A673 (cell line): ENCODE measurements around the gene TNFSF11. TPM values are rescaled to one million over a fixed set of nuclear protein-coding genes. Genes with fewer than 3 reads are reported as not detected.

ENCODE experiments used
- BruUV-seq: library from RNA; stranded (reverse); fragments of 400-500 nt; replicated peaks from 2 replicates; lab custom pipeline; 2021; lab: Mats Ljungman, UMichigan
- CTCF ChIA-PET: fragments of 300-600 bp; sonication (Branson Sonifier 250); formaldehyde crosslinking; loops from one replicate; lab custom pipeline; 2022; ENCODE audit warnings: antibody characterized with exemption; lab: Charles Lee
- POLR2A ChIA-PET: fragments of 300-600 bp; sonication (Branson Sonifier 250); formaldehyde crosslinking; loops from one replicate; lab custom pipeline; 2022; ENCODE audit warnings: antibody characterized with exemption; ENCODE audit not compliant: low non-redundant PET; lab: Charles Lee
- DNase-seq: peaks from one replicate; pipeline ENCODE4 v3.0.0-alpha.2; 2015; ENCODE audit warnings: low spot score
- H3K27ac ChIP-seq: fragments of 200-600 bp; sonication (generic); 2 replicates; pipeline ENCODE4 v1.5.1; 2016; ENCODE audit warnings: mixed run types, low read depth, mild to moderate bottlenecking, mixed read lengths, antibody characterized with exemption, low read length; ENCODE audit not compliant: poor library complexity, severe bottlenecking
- H3K27me3 ChIP-seq: fragments of 200-600 bp; sonication (generic); replicated peaks from 2 replicates; pipeline ENCODE4 v1.6.1; 2017; ENCODE audit warnings: mixed run types, low read depth, mild to moderate bottlenecking, mixed read lengths, antibody characterized with exemption, low read length; ENCODE audit not compliant: insufficient read depth, poor library complexity
- H3K36me3 ChIP-seq: fragments of 200-600 bp; sonication (generic); 2 replicates; pipeline ENCODE4 v1.6.1; 2016; ENCODE audit warnings: mixed run types, mild to moderate bottlenecking, mixed read lengths, antibody characterized with exemption, low read length; ENCODE audit not compliant: insufficient read depth, poor library complexity, severe bottlenecking
- H3K4me1 ChIP-seq: fragments of 200-600 bp; sonication (generic); 2 replicates; pipeline ENCODE4 v1.6.1; 2017; ENCODE audit warnings: mixed run types, mild to moderate bottlenecking, mixed read lengths, antibody characterized with exemption, low read length; ENCODE audit not compliant: insufficient read depth, poor library complexity, severe bottlenecking
- H3K4me3 ChIP-seq: fragments of 200-600 bp; sonication (generic); 2 replicates; pipeline ENCODE4 v1.5.1; 2016; ENCODE audit warnings: low read depth, mixed run types, mild to moderate bottlenecking, mixed read lengths, low read length; ENCODE audit not compliant: poor library complexity, severe bottlenecking
- H3K9me3 ChIP-seq: fragments of 200-600 bp; sonication (generic); 2 replicates; pipeline ENCODE4 v1.6.1; 2016; ENCODE audit warnings: mixed run types, low read depth, mild to moderate bottlenecking, mixed read lengths, antibody characterized with exemption, low read length; ENCODE audit not compliant: poor library complexity, severe bottlenecking
- EZH2 ChIP-seq: fragments of 200-600 bp; sonication (generic); IDR thresholded peaks from 2 replicates; pipeline ENCODE4 v1.6.1; 2017; ENCODE audit warnings: borderline replicate concordance, low read depth, mild to moderate bottlenecking, mixed read lengths, antibody characterized with exemption, low read length; ENCODE audit not compliant: poor library complexity, severe bottlenecking
- intact Hi-C: fragments of 100-400 bp; cut with micrococcal nuclease; formaldehyde crosslinking; loops from one replicate; pipeline ENCODE4 v1.10.0; 2022; ENCODE audit not compliant: unreplicated experiment
- total RNA-seq: library from RNA; stranded (reverse); gene quantifications from 2 replicates; pipeline ENCODE4 v1.2.3, GENCODE V29; 2021
- TF ChIP-seq, protein P1 (sequence below): fragments of 300-800, 200-600 bp; sonication (generic); conservative IDR thresholded peaks from 2 replicates; pipeline ENCODE4 v1.5.1; 2017; ENCODE audit warnings: low read depth, mild to moderate bottlenecking, antibody characterized with exemption, low read length, moderate library complexity, mixed read lengths

The TNFSF11 gene
- total RNA-seq, 1 experiment from 2014 or later, result not detected

DNA sequence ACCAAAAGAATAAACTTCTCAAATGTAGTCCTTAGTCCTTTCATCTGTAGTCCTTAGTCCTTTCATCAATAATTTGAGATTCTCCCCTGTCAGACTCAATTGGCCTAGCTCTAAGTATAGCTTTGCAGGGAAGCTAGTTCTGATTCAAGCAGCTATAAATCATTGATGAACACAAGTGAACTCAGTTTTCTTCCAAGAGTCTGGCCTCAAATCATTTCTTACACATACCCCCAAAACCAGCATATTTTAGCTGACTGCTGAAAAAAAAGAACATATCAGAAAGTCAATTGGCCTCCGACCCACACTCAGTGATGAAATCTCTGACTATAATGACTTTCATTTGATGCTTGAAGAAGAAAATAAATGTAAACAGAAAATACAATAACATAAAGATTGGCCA is 64.9 kb downstream of the TNFSF11 start:
- POLR2A ChIA-PET, result no interaction called here

DNA sequence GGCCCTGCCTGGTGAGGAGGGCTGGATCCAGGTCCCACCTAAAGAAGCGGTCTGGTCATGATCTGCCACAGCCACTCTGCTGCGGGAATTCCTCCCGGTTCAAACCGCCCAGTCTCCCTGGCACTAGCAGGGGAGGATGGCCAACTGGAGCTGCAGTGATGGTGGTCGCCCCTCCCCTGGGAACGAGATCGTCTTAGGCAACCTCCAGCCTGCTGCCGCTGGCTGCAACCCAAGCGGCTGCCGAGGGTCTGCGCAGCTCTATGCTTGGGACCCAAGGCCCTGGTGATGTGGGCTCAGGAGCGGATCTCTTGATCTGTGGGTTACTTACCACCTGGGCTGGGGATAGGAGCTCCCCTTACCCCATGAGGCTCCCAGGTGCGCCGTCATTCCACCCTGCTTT is 69.1 kb downstream of the TNFSF11 start:
- Histone ChIP-seq H3K27me3 (peaks cover 6% of the 10 kb centered on the region), H3K27ac (no peak overlapping the region), H3K4me1 (peaks cover 25% of the 10 kb centered on the region), H3K9me3 (no peaks in the 10 kb centered on the region), H3K4me3 (no peak overlapping the region), H3K36me3 (no peaks in the 10 kb centered on the region)
- ChIA-PET POLR2A (no interaction called here), CTCF (no interaction called here)
- no TSS peak for BruUV-seq
- no peak for TF ChIP-seq EZH2
- TF ChIP-seq, protein P1, sequence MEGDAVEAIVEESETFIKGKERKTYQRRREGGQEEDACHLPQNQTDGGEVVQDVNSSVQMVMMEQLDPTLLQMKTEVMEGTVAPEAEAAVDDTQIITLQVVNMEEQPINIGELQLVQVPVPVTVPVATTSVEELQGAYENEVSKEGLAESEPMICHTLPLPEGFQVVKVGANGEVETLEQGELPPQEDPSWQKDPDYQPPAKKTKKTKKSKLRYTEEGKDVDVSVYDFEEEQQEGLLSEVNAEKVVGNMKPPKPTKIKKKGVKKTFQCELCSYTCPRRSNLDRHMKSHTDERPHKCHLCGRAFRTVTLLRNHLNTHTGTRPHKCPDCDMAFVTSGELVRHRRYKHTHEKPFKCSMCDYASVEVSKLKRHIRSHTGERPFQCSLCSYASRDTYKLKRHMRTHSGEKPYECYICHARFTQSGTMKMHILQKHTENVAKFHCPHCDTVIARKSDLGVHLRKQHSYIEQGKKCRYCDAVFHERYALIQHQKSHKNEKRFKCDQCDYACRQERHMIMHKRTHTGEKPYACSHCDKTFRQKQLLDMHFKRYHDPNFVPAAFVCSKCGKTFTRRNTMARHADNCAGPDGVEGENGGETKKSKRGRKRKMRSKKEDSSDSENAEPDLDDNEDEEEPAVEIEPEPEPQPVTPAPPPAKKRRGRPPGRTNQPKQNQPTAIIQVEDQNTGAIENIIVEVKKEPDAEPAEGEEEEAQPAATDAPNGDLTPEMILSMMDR, result no peak
- no peak for DNase-seq
- intact Hi-C loops, result no loop called here

More for the DNA sequence above, 64.9 kb downstream of the TNFSF11 start:
- no TSS peak for BruUV-seq
- Histone ChIP-seq H3K9me3 (no peaks in the 10 kb centered on the region), H3K27ac (no peak overlapping the region), H3K4me3 (no peak overlapping the region), H3K36me3 (no peaks in the 10 kb centered on the region), H3K4me1 (no peaks in the 10 kb centered on the region), H3K27me3 (peaks cover 15% of the 10 kb centered on the region)
- CTCF ChIA-PET, result no interaction called here
- DNase-seq, result no peak
- intact Hi-C loops, result no loop called here
- TF ChIP-seq EZH2, result no peak
- TF ChIP-seq, protein P1, result no peak

DNA sequence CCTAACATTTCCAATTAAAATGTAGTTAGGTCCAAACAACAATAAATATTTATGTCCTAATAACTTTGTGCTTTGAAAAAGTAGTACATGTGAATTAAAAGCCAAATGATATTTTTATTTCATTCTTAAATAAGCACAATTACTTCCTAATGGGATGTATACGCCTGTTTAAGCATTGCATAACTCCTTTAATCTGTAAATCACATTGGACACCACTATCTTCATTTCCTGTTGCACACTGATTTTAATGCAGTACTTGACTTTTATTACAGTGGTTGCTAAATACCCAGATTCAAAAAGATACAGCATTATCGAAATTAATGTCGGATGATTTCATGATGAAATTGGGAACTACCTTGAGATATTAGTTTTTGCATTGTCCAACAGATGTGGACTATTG is 70.9 kb downstream of the TNFSF11 start:
- H3K9me3 ChIP-seq, result no peaks in the 10 kb centered on the region
- H3K36me3 ChIP-seq, result no peaks in the 10 kb centered on the region
- H3K27me3 ChIP-seq, result no peaks in the 10 kb centered on the region
- H3K4me3 ChIP-seq, result no peak overlapping the region
- no peak overlapping the region for H3K27ac ChIP-seq
- DNase-seq, result peak; percentile 66
- BruUV-seq, result no TSS peak
- no peak for TF ChIP-seq EZH2
- TF ChIP-seq, protein P1, result no peak
- intact Hi-C loops, result no loop called here
- POLR2A ChIA-PET, result no interaction called here
- H3K4me1 ChIP-seq, result peaks cover 25% of the 10 kb centered on the region
- CTCF ChIA-PET, result no interaction called here
